Mesenchymal stem cell (in vitro differentiated cells and primary cell): Measurements from ENCODE around the gene ZNF329.

Experiments
- DNase-seq: peaks from one replicate; pipeline ENCODE4 v3.0.0-alpha.2; 2013
- H2AFZ ChIP-seq: one replicate; pipeline ENCODE4 v1.6.1; 2013; ENCODE audit warnings: low read depth, mild to moderate bottlenecking, control low read depth, inconsistent platforms, low read length, moderate library complexity
- H2AK5ac ChIP-seq: 2 replicates; pipeline ENCODE4 v1.6.1; 2013; ENCODE audit warnings: low read length, moderate library complexity, mild to moderate bottlenecking, inconsistent platforms; ENCODE audit not compliant: severe bottlenecking
- H2BK120ac ChIP-seq: one replicate; pipeline ENCODE4 v1.6.1; 2013; ENCODE audit warnings: low read depth, mild to moderate bottlenecking, inconsistent platforms, low read length, moderate library complexity
- H2BK12ac ChIP-seq, 2 experiments: one replicate each; pipeline ENCODE4 v1.6.1; 2013; ENCODE audit warnings: inconsistent platforms in 2 of 2, low read length in 2 of 2, mild to moderate bottlenecking in 2 of 2, moderate library complexity in 2 of 2, control low read depth in 1 of 2
- H2BK15ac ChIP-seq: one replicate; pipeline ENCODE4 v1.6.1; 2013; ENCODE audit warnings: mild to moderate bottlenecking, low read depth, inconsistent platforms; ENCODE audit not compliant: poor library complexity, severe bottlenecking
- H2BK5ac ChIP-seq: 2 replicates; pipeline ENCODE4 v1.6.1; 2013; ENCODE audit warnings: low read depth, mild to moderate bottlenecking, low read length, control low read depth, inconsistent platforms; ENCODE audit not compliant: poor library complexity, severe bottlenecking
- H3K14ac ChIP-seq, 2 experiments: one replicate each; pipeline ENCODE4 v1.6.1; 2013; ENCODE audit warnings: inconsistent platforms in 2 of 2, low read length in 2 of 2, control low read depth in 1 of 2, mild to moderate bottlenecking in 1 of 2, moderate library complexity in 1 of 2
- H3K18ac ChIP-seq, 2 experiments: one replicate each; pipeline ENCODE4 v1.6.1; 2013; ENCODE audit warnings: inconsistent platforms in 2 of 2, low read length in 2 of 2, control low read depth in 1 of 2, low read depth in 1 of 2, mild to moderate bottlenecking in 1 of 2
- H3K23ac ChIP-seq, 2 experiments: one replicate each; pipeline ENCODE4 v1.6.1; 2013; ENCODE audit warnings: inconsistent platforms in 2 of 2, low read length in 2 of 2, mild to moderate bottlenecking in 2 of 2, moderate library complexity in 2 of 2, control low read depth in 1 of 2
- H3K27ac ChIP-seq: 2 replicates; pipeline ENCODE4 v1.5.1; 2013; ENCODE audit warnings: mild to moderate bottlenecking, moderate library complexity, low read length, control low read depth, inconsistent platforms; ENCODE audit not compliant: poor library complexity, severe bottlenecking
- H3K27me3 ChIP-seq, 2 experiments: 2 replicates each; pipeline versions ENCODE4 v1.6.1 to v1.7.0; 2013; ENCODE audit warnings: low read length in 2 of 2, mild to moderate bottlenecking in 2 of 2, moderate library complexity in 2 of 2, control low read depth in 1 of 2, inconsistent platforms in 1 of 2; ENCODE audit not compliant: control insufficient read depth in 1 of 2, insufficient read depth in 1 of 2
- H3K36me3 ChIP-seq, 2 experiments: 2 replicates each; pipeline versions ENCODE4 v1.6.1 to v1.7.0; 2013; ENCODE audit warnings: low read length in 2 of 2, control low read depth in 1 of 2, inconsistent platforms in 1 of 2, low read depth in 1 of 2, mild to moderate bottlenecking in 1 of 2; ENCODE audit not compliant: insufficient read depth in 2 of 2, control insufficient read depth in 1 of 2
- H3K4ac ChIP-seq, 2 experiments: one replicate each; pipeline ENCODE4 v1.6.1; 2013; ENCODE audit warnings: inconsistent platforms in 2 of 2, low read length in 2 of 2, mild to moderate bottlenecking in 2 of 2, moderate library complexity in 2 of 2, control low read depth in 1 of 2, low read depth in 1 of 2
- H3K4me1 ChIP-seq: 2 replicates; pipeline ENCODE4 v1.6.1; 2013; ENCODE audit warnings: low read depth, low read length, control low read depth; ENCODE audit not compliant: control insufficient read depth, insufficient read depth
- H3K4me2 ChIP-seq: 2 replicates; pipeline ENCODE4 v1.6.1; 2013; ENCODE audit warnings: low read length, mild to moderate bottlenecking, inconsistent platforms; ENCODE audit not compliant: poor library complexity, severe bottlenecking
- H3K4me3 ChIP-seq, 2 experiments: 2 replicates each; pipeline versions ENCODE4 v1.5.1 to v1.7.0; 2013; ENCODE audit warnings: low read length in 2 of 2, mild to moderate bottlenecking in 2 of 2, control low read depth in 1 of 2, low read depth in 1 of 2; ENCODE audit not compliant: insufficient read depth in 1 of 2
- H3K79me1 ChIP-seq: replicated peaks from 2 replicates; pipeline ENCODE4 v1.6.1; 2013; ENCODE audit warnings: mild to moderate bottlenecking, control low read depth, low read length, inconsistent platforms; ENCODE audit not compliant: poor library complexity, severe bottlenecking
- H3K9ac ChIP-seq: 2 replicates; pipeline ENCODE4 v1.7.0; 2013; ENCODE audit warnings: mild to moderate bottlenecking, low read length, moderate library complexity
- H3K9me3 ChIP-seq: 2 replicates; pipeline ENCODE4 v1.7.0; 2013; ENCODE audit warnings: mild to moderate bottlenecking, low read length; ENCODE audit not compliant: control insufficient read depth
- H4K8ac ChIP-seq: one replicate; pipeline ENCODE4 v1.6.1; 2013; ENCODE audit warnings: inconsistent platforms, mild to moderate bottlenecking, low read length, moderate library complexity
- H4K91ac ChIP-seq: one replicate; pipeline ENCODE4 v1.6.1; 2013; ENCODE audit warnings: mild to moderate bottlenecking, low read length, inconsistent platforms
- WGBS: methylation state at CpG from one replicate; pipeline ENCODE4 v1.1.7; 2013; ENCODE audit warnings: mixed read lengths; 5-methylcytosine and 5-hydroxymethylcytosine counted together

Gene ZNF329

GRCh38 chr19:58083021-58083420 is 67.6 kb downstream of the ZNF329 start:
- H3K79me1 ChIP-seq: no peaks in the 10 kb centered on the region
- no peak overlapping the region for H4K91ac ChIP-seq
- H2BK120ac ChIP-seq: no peak overlapping the region
- no peak overlapping the region for H3K18ac ChIP-seq
- H3K14ac ChIP-seq: no peak overlapping the region
- H3K23ac ChIP-seq: no peak overlapping the region
- WGBS: 69% methylated on average over 2 of the region's 3 CpGs
- no peaks in the 10 kb centered on the region for H3K4me1 ChIP-seq
- H2BK12ac ChIP-seq: no peak overlapping the region
- no peak overlapping the region for H3K4me3 ChIP-seq
- H3K4ac ChIP-seq: no peak overlapping the region
- H2BK15ac ChIP-seq: no peak overlapping the region
- peaks cover 61% of the 10 kb centered on the region for H3K9me3 ChIP-seq
- no peak overlapping the region for H2BK5ac ChIP-seq
- H3K9ac ChIP-seq: no peak overlapping the region
- peaks cover 23 to 41% of the 10 kb centered on the region in 2 experiments for H3K36me3 ChIP-seq
- no peak for DNase-seq
- H2AK5ac ChIP-seq: no peak overlapping the region
- no peak overlapping the region for H2AFZ ChIP-seq
- H3K27ac ChIP-seq: no peak overlapping the region
- no peak overlapping the region for H4K8ac ChIP-seq
- H3K4me2 ChIP-seq: no peak overlapping the region
- no peaks in the 10 kb centered on the region for H3K27me3 ChIP-seq

DNA sequence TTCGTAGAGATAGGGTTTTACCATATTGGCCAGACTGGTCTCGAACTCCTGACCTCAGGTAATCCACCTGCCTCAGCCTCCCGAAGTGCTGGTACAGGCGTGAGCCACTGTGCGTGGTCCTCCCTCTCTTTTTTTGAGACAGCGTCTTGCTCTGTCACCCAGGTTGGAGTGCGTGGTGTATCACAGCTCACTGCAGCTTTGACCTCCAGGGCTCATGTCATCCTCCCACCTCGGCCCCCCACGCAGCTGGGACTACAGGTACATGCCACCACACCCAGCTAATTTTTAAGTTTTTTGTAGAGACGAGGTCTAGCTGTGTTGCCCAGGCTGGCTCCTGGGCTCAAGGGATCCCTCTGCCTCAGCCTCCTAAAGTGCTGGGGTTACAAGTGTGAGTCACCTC is 70.8 kb downstream of the ZNF329 start:
- DNase-seq: no peak
- Histone ChIP-seq H3K14ac (no peak overlapping the region), H2BK5ac (no peak overlapping the region), H3K79me1 (no peaks in the 10 kb centered on the region), H2BK15ac (no peak overlapping the region), H3K23ac (no peak overlapping the region), H3K4ac (no peak overlapping the region), H2AK5ac (no peak overlapping the region), H3K27ac (no peak overlapping the region), H2BK120ac (no peak overlapping the region), H4K91ac (no peak overlapping the region), H2AFZ (no peak overlapping the region), H2BK12ac (no peak overlapping the region), H3K27me3 (no peaks in the 10 kb centered on the region), H4K8ac (no peak overlapping the region), H3K36me3 (peaks cover 9 to 12% of the 10 kb centered on the region in 2 experiments), H3K9ac (no peak overlapping the region), H3K4me1 (no peaks in the 10 kb centered on the region), H3K18ac (no peak overlapping the region), H3K4me2 (no peak overlapping the region), H3K4me3 (no peak overlapping the region), H3K9me3 (peaks cover 75% of the 10 kb centered on the region)
- 81% methylated on average over 10 of the region's 10 CpGs for WGBS
